SU-DHL-6 (cell line): ENCODE data around the gene ZNF80.

Experiments
- EZH2phosphoT487 ChIP-seq: fragments of 200-600 bp; sonication (generic), shearing (Covaris generic); conservative IDR thresholded peaks from 2 replicates; pipeline ENCODE4 v1.6.1; 2018; ENCODE audit warnings: mild to moderate bottlenecking, antibody characterized with exemption, low read length, moderate library complexity, mixed read lengths
- TF ChIP-seq, protein P1 (sequence below): fragments of 200-600 bp; sonication (generic); IDR thresholded peaks from one replicate; pipeline ENCODE4 v1.5.1; 2017; ENCODE audit warnings: antibody characterized with exemption, mild to moderate bottlenecking, low read length, moderate library complexity; ENCODE audit not compliant: insufficient read depth, poor library complexity, severe bottlenecking

DNA sequence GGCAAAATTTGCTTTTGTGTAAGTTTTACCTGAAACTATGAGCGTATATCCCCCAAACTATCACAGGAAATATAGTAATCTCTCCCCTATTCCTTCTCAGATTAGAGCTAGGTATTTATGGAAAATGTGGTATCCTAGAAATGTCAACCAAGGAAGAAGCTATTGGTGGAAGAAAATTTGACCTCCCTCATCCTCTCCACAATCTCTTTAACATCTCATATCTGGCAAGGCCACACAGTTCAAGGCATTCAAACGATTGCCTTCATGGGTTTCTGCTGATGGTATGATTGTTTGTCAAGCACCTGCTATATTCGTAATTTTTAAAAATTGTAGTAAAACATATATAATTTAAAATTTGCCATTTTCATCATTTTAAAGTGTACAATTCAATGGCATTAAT is 31.0 kb downstream of the ZNF80 start:
- TF ChIP-seq, protein P1, sequence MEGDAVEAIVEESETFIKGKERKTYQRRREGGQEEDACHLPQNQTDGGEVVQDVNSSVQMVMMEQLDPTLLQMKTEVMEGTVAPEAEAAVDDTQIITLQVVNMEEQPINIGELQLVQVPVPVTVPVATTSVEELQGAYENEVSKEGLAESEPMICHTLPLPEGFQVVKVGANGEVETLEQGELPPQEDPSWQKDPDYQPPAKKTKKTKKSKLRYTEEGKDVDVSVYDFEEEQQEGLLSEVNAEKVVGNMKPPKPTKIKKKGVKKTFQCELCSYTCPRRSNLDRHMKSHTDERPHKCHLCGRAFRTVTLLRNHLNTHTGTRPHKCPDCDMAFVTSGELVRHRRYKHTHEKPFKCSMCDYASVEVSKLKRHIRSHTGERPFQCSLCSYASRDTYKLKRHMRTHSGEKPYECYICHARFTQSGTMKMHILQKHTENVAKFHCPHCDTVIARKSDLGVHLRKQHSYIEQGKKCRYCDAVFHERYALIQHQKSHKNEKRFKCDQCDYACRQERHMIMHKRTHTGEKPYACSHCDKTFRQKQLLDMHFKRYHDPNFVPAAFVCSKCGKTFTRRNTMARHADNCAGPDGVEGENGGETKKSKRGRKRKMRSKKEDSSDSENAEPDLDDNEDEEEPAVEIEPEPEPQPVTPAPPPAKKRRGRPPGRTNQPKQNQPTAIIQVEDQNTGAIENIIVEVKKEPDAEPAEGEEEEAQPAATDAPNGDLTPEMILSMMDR: no peak
- no peak for TF ChIP-seq EZH2phosphoT487
